ENCODE data around the gene MAP2K3.

MAP2K3 gene

GRCh38 chr17:21282231-21282630 is 2.3 kb upstream of the MAP2K3 start:
- in situ Hi-C loops (cut with MboI; ENCODE audit: low sequenced_read_pairs) = no loop called here

GRCh38 chr17:21282850-21283249 is 1.7 kb upstream of the MAP2K3 start:
- in situ Hi-C loops (cut with MboI; ENCODE audit: low sequenced_read_pairs) = no loop called here

DNA sequence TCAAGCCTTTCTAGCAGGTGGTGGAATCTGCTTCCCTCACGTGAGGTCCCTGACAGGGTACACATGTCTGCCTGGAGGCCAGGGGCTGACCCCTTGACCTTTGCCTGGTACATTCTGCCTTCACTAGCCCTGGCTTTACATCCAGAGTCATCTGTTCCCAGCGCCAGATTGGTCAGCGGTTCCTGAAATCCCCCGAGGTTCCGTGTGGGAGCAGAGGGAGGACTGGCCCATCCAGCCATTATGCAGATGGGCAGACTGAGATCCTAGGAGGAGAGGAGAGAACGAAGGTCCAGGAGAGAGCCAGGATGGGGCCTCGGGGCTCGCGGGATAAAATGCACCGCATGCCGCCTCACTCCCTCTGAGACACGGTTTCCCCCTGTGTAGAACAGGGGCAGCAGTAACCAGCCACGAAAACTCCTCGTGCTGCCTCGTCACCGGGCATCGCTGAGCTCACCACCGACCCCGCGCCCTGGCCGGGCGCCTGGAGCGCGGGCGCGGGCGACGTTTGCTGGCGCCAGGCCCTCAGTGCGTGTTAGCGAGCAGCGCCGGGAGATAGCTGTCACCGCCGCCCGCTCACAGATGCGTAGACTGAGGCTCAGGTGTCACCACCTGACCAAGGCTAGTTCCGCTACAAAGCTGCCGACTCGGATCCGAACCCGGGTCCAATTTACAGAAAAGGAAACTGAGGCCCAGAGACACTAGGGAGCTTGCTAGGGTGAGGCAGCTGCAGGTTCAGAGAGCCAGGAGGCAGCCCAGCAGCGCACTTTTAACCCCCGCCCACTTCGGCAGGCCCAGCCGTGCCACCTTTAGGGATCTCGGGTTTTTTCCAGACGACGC is 811 bp upstream of the MAP2K3 start:
- in situ Hi-C loops (cut with MboI; ENCODE audit: low sequenced_read_pairs) = no loop called here

DNA sequence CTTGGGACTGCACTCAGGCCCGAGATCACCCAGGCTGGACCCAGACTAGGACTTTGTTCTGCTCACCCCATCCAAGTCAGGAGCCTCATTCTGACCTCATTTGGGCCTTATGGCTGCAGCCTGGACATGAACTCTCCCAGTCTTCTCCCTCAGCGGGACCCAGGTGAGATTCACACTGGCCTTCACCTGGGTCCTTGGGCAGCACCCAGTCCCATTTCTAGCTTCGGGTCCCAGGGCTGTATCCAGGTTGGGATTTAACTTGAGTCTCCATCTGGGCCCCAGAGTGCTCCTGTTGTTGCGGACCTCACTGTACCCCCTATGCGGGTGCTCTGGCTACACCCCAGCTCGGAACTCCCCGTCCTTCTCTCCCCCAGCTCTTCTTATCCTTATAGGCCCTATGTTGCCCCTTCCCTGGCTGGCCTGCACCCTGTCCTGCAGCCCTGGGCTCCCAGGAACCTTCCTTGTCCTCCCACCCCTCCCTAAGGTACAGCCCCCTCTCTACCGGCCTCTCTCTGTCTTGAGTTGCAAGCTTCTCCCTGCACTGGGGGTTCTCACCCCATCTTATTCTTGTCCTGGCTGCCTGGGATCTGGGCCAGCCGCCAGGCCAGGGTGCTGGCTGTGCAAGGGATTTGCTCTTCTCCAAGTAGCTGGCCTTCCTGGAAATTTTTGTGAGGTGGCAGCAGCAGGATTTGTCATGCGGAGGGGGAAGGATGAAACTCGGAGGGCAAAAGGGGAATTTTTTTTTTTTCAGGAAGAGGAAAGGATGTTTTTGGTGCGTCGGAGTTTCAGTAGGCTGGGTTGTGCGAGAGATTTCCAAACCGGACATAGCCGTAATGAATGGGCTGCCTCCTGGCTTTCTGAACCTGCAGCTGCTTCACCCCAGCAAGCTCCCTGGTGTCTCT is 904 bp downstream of the MAP2K3 start:
- in situ Hi-C loops (cut with MboI; ENCODE audit: low sequenced_read_pairs) = no loop called here

DNA sequence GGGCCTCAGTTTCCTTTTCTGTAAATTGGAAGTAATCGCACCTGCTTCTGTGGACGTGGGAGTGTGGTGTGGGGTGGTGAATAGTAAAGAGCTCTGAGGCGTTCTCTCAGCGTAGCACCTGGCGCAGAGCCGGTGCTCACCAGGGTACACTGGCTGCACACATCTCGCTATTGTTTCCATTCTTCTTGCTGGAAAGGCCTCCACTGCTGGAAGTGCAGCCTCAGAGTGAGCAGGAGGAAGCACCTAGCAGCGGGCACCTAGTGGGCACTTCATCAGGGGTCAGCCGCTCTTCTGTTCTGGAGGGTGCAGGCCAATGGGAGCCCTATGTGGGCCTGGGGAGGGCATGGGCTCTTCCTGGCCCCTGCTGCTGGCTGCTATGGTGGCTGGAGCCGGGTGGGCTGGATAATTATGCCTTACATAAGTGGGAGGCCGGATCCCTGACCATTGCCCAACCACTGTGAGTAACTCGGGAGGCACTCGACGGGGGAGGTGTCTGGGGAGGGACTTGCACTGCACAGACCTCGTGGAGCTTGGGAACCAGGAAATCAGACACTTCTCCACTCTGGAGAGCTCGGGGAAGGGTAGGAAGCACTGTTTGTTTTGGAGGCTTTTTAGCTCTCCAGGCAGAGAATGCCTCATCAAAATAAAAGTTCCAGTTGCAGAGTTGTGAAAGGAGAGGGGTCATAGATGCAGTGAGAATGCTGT is 1.7 kb downstream of the MAP2K3 start:
- in situ Hi-C loops (cut with MboI; ENCODE audit: low sequenced_read_pairs) = no loop called here

- in situ Hi-C loops (cut with MboI; ENCODE audit: low sequenced_read_pairs) = no loop called here
These were observed 2.6 kb downstream of the MAP2K3 start for GRCh38 chr17:21286909-21287702.

DNA sequence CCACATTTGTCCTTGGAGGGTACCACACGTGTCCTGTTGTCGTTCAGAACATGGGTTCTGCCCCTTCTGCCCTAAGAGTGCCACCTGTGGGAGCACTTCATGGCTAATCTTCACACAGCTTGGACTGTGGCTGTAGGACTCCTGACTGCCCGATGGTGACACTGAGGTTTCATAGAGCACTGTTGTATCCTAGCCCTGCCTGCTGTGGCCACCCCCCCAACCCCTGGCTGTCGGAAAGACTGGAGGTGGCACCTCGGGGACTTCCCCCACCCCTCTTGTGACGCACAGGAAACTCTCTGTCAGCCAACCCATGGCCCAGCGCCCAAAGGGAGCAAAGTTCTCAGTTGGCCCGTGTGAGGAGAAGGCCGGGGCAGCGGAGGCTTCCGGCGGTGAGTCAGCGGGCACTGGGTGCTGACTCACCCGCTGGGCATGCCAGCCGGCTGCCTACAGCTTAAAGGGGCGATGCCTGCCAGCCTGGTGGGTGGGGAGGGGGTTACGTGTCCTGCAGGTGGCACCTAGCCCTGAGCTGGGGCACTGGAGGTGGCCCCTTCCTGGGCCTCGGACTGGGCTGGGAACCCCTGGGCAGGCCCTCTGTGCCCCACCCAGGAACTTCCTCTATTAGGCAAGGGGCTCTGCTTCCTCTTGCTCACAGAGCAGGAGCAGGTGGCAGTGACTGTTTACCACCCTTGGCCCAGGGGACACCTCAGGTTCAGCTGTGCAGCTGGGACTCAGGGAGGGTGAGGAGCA is 3.4 kb downstream of the MAP2K3 start:
- in situ Hi-C loops (cut with MboI; ENCODE audit: low sequenced_read_pairs) = no loop called here

GRCh38 chr17:21288571-21289017 is 4.1 kb downstream of the MAP2K3 start:
- in situ Hi-C loops (cut with MboI; ENCODE audit: low sequenced_read_pairs) = no loop called here

DNA sequence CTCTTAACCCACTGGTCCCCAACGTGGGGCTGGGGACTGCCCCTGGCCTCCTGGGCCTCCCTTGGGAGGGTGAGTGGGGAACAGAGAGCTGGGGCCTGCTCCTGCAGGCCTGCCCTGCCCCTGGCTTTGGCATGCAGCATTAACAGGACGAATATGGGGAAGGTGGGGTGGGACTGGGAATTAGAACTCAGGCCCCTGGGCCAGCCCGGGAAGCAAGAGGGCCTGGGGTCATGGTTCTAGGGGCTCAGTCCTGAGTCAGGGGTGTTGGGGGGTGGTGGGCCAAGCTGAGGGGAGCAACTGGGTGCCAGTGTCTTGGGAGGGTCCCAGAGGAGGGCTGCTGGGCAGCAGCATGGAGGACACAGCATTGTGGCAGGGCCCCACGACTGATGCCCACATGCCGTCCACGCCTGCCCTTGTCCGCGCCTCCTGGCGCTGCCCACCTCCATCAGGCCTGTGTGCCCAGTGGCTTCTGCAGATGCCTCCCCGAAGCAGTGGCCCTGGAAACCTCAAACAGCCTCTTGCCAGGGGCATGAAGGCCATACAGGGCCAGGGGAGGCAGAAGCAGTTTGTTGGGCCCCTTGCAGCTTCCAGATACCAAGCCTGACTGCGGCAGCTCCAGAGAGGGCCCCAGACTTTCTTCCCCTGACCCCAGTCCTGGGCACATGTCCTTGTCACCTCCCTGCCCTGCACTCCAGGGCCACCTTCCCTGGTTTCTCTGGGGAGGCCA is 4.8 kb downstream of the MAP2K3 start:
- in situ Hi-C loops (cut with MboI; ENCODE audit: low sequenced_read_pairs) = no loop called here

GRCh38 chr17:21289902-21290571 is 5.5 kb downstream of the MAP2K3 start:
- in situ Hi-C loops (cut with MboI; ENCODE audit: low sequenced_read_pairs) = no loop called here

- in situ Hi-C loops (cut with MboI; ENCODE audit: low sequenced_read_pairs) = no loop called here
These were observed 6.8 kb downstream of the MAP2K3 start for GRCh38 chr17:21291357-21291756.

- in situ Hi-C loops (cut with MboI; ENCODE audit: low sequenced_read_pairs) = no loop called here
These were observed 7.4 kb downstream of the MAP2K3 start for GRCh38 chr17:21291862-21292261.

DNA sequence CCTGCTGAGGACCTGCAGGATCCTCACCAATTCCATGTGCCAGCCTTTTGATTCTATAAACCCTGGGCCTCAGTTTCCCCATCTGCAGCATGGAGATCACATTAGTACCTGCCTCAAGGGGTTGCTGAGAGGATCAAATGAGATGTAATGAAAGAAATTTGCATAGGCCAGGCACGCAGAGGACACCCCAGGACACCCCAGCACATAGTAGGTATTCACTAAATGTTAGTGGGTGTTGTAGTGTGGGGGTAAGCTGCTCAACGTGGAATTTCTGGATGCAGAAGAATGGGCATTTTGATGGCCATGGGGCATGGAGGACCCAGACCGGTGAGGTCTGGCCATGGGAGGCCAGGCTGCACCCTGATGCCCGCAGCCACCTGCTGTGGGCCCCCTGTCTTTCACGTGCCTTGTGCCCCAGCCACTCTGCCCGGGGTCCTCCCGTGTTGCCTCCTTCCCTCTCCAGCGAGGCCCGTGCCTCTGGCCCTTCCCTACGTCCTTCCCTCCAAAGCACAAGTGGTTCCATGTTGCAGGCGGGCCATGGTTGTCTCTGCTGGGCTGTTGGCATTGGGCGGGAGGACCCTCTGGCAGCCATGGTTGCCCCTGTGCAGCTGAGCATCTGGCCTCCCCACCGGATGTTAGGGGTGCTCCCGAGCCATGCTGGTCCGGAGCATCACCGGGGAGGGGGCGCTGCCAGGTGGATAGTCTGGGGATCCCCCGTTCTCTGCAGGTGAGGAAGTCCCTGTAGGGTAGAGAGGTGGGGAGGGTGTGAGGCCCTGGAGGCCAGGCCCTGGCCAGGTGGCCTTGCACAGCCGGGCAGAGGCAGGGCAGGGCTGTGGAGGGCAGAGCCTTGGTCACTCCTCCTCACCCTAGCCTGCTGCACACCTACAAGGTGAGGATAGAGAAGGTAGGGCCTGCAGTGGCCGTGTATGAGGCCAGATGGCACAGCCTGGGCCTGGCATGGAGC is 8.6 kb downstream of the MAP2K3 start:
- in situ Hi-C loops (cut with MboI; ENCODE audit: low sequenced_read_pairs) = no loop called here

GRCh38 chr17:21293831-21294210 is 9.3 kb downstream of the MAP2K3 start:
- in situ Hi-C loops (cut with MboI; ENCODE audit: low sequenced_read_pairs) = no loop called here

- in situ Hi-C loops (cut with MboI; ENCODE audit: low sequenced_read_pairs) = no loop called here
These were observed 10.0 kb downstream of the MAP2K3 start for GRCh38 chr17:21294321-21295035.

GRCh38 chr17:21295036-21295952 is 10.8 kb downstream of the MAP2K3 start:
- in situ Hi-C loops (cut with MboI; ENCODE audit: low sequenced_read_pairs) = no loop called here

Data from HL-60/S4 treated with phorbol 12-myristate 13-acetate at 8.2 ng/mL for 4 days and 3 days (cell line).